ENCODE data around the gene AQP4.

DNA sequence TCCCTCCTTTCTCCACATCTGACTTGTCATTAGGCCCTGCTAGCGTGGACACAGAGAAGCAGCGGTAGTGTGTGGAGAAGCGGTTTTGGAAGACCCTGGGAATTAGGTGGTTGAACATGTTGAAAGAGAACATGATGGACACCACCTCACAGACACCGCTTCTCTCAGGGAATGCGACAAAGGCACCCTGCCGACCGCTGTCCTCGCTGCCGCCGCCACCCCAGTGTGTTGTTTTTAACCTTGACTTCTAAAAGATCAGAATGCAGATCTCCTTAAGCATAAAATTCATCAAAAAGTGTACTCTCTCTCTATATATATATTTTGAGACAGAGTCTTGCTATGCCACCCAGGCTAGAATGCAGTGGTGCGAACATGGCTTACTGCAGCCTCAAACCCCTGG is 33.2 kb downstream of the AQP4 start:
- TF ChIP-seq, protein P1, sequence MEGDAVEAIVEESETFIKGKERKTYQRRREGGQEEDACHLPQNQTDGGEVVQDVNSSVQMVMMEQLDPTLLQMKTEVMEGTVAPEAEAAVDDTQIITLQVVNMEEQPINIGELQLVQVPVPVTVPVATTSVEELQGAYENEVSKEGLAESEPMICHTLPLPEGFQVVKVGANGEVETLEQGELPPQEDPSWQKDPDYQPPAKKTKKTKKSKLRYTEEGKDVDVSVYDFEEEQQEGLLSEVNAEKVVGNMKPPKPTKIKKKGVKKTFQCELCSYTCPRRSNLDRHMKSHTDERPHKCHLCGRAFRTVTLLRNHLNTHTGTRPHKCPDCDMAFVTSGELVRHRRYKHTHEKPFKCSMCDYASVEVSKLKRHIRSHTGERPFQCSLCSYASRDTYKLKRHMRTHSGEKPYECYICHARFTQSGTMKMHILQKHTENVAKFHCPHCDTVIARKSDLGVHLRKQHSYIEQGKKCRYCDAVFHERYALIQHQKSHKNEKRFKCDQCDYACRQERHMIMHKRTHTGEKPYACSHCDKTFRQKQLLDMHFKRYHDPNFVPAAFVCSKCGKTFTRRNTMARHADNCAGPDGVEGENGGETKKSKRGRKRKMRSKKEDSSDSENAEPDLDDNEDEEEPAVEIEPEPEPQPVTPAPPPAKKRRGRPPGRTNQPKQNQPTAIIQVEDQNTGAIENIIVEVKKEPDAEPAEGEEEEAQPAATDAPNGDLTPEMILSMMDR (IDR thresholded peaks at IDR 0.05) = no peak
- no peak for TF ChIP-seq POLR2A (IDR thresholded peaks at IDR 0.05)
